ENCODE measurements around the gene SH3GL3. TPM values are rescaled to one million over a fixed set of nuclear protein-coding genes. Genes with fewer than 3 reads are reported as not detected.

The SH3GL3 gene
- total RNA-seq, 4 donors from 2014 or later: not detected

DNA sequence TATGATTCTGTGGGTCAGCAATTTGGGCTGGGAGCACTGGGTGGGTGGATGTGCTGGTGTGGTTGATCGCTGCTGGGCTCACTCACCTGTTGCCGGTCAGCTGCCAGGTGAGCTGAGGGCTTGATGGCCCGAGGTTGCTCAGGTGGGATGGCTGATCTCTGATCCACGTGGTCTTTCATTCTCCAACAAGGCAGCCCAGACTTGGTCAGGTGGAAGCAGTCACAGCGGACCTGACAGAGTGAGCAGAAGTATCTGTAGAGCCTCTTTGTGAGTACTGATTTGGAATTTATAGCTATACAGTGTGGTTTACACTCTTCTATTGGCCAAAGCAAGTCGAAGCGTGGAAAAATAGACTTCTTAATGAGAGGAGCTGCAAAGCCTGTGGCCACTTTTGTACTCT is 109.6 kb downstream of the SH3GL3 start:
- Histone ChIP-seq H3K4me1 (no peaks in the 10 kb centered on the region), H3K9me3 (no peaks in the 10 kb centered on the region), H3K27ac (no peak overlapping the region), H3K27me3 (no peaks in the 10 kb centered on the region), H3K36me3 (no peaks in the 10 kb centered on the region), H3K4me3 (no peak overlapping the region)
- no peak for DNase-seq
- TF ChIP-seq CTCF (IDR thresholded peaks at IDR 0.05) (no peak), POLR2A (IDR thresholded peaks at IDR 0.05) (no peak)

DNA sequence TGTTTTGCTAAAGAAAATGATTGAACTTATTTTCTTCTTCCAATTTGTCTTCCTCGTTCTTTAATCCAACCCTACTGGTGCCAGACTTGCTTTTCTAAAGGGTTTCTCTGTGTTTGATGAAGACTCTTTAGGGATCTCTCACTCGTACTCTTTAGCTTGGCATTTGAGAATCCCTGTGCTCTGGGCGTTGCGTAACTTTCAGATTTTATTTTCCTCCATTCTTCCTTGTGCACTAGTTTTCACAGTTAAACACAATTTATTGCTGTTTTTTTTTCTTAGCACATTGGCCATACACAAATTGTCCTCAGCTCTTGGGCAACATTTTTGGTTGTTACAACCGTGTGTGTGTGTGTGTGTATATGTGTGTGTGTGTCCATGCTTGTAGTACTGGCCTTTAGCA is 111.0 kb downstream of the SH3GL3 start:
- Histone ChIP-seq H3K27me3 (no peaks in the 10 kb centered on the region), H3K36me3 (no peaks in the 10 kb centered on the region)
- no peak for TF ChIP-seq POLR2A (IDR thresholded peaks at IDR 0.05)
- no peak for TF ChIP-seq CTCF (IDR thresholded peaks at IDR 0.05)

GRCh38 chr15:83559310-83559966 is 112.3 kb downstream of the SH3GL3 start:
- peak in 1 of 3 donors; percentile 54 for DNase-seq
- H3K36me3 ChIP-seq: no peaks in the 10 kb centered on the region
- H3K27ac ChIP-seq: no peak overlapping the region
- no peaks in the 10 kb centered on the region for H3K27me3 ChIP-seq
- H3K9me3 ChIP-seq: no peaks in the 10 kb centered on the region
- no peaks in the 10 kb centered on the region for H3K4me1 ChIP-seq
- H3K4me3 ChIP-seq: no peak overlapping the region
- peak in 5 of 6 experiments; percentile 53 to 66 (median 54) for TF ChIP-seq CTCF (IDR thresholded peaks at IDR 0.05)
- TF ChIP-seq POLR2A (IDR thresholded peaks at IDR 0.05): no peak

More for the DNA sequence above, 111.0 kb downstream of the SH3GL3 start:
- Histone ChIP-seq H3K4me3 (no peak overlapping the region), H3K9me3 (no peaks in the 10 kb centered on the region), H3K27ac (no peak overlapping the region), H3K4me1 (no peaks in the 10 kb centered on the region)
- no peak for DNase-seq

GRCh38 chr15:83561661-83562060 is 114.5 kb downstream of the SH3GL3 start:
- no peaks in the 10 kb centered on the region for H3K4me1 ChIP-seq
- H3K4me3 ChIP-seq: no peak overlapping the region
- H3K27me3 ChIP-seq: no peaks in the 10 kb centered on the region
- no peaks in the 10 kb centered on the region for H3K9me3 ChIP-seq
- TF ChIP-seq POLR2A (IDR thresholded peaks at IDR 0.05) (no peak), CTCF (IDR thresholded peaks at IDR 0.05) (no peak)
- no peaks in the 10 kb centered on the region for H3K36me3 ChIP-seq
- no peak overlapping the region for H3K27ac ChIP-seq
- no peak for DNase-seq

- no peaks in the 10 kb centered on the region for H3K27me3 ChIP-seq
- no peak for DNase-seq
- no peaks in the 10 kb centered on the region for H3K36me3 ChIP-seq
- no peaks in the 10 kb centered on the region for H3K4me1 ChIP-seq
- H3K27ac ChIP-seq: no peak overlapping the region
- H3K4me3 ChIP-seq: no peak overlapping the region
- H3K9me3 ChIP-seq: no peaks in the 10 kb centered on the region
- TF ChIP-seq CTCF (IDR thresholded peaks at IDR 0.05) (no peak), POLR2A (IDR thresholded peaks at IDR 0.05) (no peak)
Measured at GRCh38 chr15:83565138-83565537, 118.0 kb downstream of the SH3GL3 start.

Measured in Peyer's patch (tissue), 4 donors.